IPS-20b (cell line): ENCODE measurements around the gene EAF1.
A peak's percentile ranks its signal among the peaks of the same experiment; 100 is the strongest.
"Not testable (repeated sequence)": the region's sequence is repeated elsewhere in the genome, so short reads cannot be mapped to it uniquely, and the experiment has no call there.

Experiments
- H3K27ac ChIP-seq: one replicate; pipeline ENCODE4 v1.5.1; 2013; ENCODE audit warnings: low read length
- H3K27me3 ChIP-seq: 2 replicates; pipeline ENCODE4 v1.6.1; 2013; ENCODE audit warnings: mild to moderate bottlenecking, low read length, inconsistent platforms; ENCODE audit not compliant: insufficient read depth
- H3K36me3 ChIP-seq: 2 replicates; pipeline ENCODE4 v1.6.1; 2013; ENCODE audit warnings: low read depth, mild to moderate bottlenecking, inconsistent platforms, low read length, moderate library complexity; ENCODE audit not compliant: insufficient read depth
- H3K4me1 ChIP-seq: 2 replicates; pipeline ENCODE4 v1.6.1; 2013; ENCODE audit warnings: mild to moderate bottlenecking, control low read depth, inconsistent platforms, low read length, moderate library complexity; ENCODE audit not compliant: insufficient read depth
- H3K4me3 ChIP-seq: 2 replicates; pipeline ENCODE4 v1.5.1; 2013; ENCODE audit warnings: mild to moderate bottlenecking, low read length, inconsistent platforms
- H3K9ac ChIP-seq: 2 replicates; pipeline ENCODE4 v1.6.1; 2013; ENCODE audit warnings: low read depth, mild to moderate bottlenecking, inconsistent platforms, low read length, moderate library complexity
- H3K9me3 ChIP-seq: 2 replicates; pipeline ENCODE4 v1.6.1; 2013; ENCODE audit warnings: mild to moderate bottlenecking, low read depth, low read length, inconsistent platforms; ENCODE audit not compliant: insufficient read depth

The EAF1 gene

GRCh38 chr3:15427182-15427880 is at the start of gene EAF1, which contains the start of gene METTL6:
EAF1 (plus strand) TSS chr3:15427598; CDS start chr3:15427780, 182 bp downstream.
METTL6 (minus strand) TSS chr3:15427544; CDS start chr3:15426511, 1,033 bp downstream.
- H3K27ac ChIP-seq = peak within 1 kb of the TSS; percentile 75
- peak within 1 kb of the TSS; percentile 97 for H3K4me3 ChIP-seq
- H3K9ac ChIP-seq = peak within 1 kb of the TSS; percentile 94
- no peaks in the 10 kb centered on the region for H3K27me3 ChIP-seq
- H3K36me3 ChIP-seq = peaks cover 54% of the 10 kb centered on the region
- H3K4me1 ChIP-seq = peaks cover 3% of the 10 kb centered on the region; the same call in 1 of the 2 replicates
- no peaks in the 10 kb centered on the region for H3K9me3 ChIP-seq

- Histone ChIP-seq H3K9ac (peak overlapping the region; percentile 18; the same call in 1 of the 2 replicates), H3K4me3 (peak overlapping the region; percentile 49; the same call in 1 of the 2 replicates), H3K27me3 (no peaks in the 10 kb centered on the region), H3K9me3 (no peaks in the 10 kb centered on the region), H3K4me1 (no peaks in the 10 kb centered on the region), H3K27ac (peak overlapping the region; percentile 19), H3K36me3 (no peaks in the 10 kb centered on the region)
These were observed 49.2 kb upstream of the EAF1 start for GRCh38 chr3:15377961-15378791.

GRCh38 chr3:15380980-15381890 is 46.2 kb upstream of the EAF1 start:
- H3K36me3 ChIP-seq = no peaks in the 10 kb centered on the region
- H3K27me3 ChIP-seq = no peaks in the 10 kb centered on the region
- no peak overlapping the region for H3K27ac ChIP-seq
- H3K9ac ChIP-seq = no peak overlapping the region
- H3K4me3 ChIP-seq = no peak overlapping the region
- no peaks in the 10 kb centered on the region for H3K4me1 ChIP-seq
- no peaks in the 10 kb centered on the region for H3K9me3 ChIP-seq

GRCh38 chr3:15382405-15382923 is 44.9 kb upstream of the EAF1 start:
- H3K4me3 ChIP-seq = no peak overlapping the region
- H3K9me3 ChIP-seq = no peaks in the 10 kb centered on the region
- H3K9ac ChIP-seq = no peak overlapping the region
- no peaks in the 10 kb centered on the region for H3K4me1 ChIP-seq
- H3K27me3 ChIP-seq = no peaks in the 10 kb centered on the region
- H3K36me3 ChIP-seq = no peaks in the 10 kb centered on the region
- no peak overlapping the region for H3K27ac ChIP-seq

- Histone ChIP-seq H3K9ac (no peak overlapping the region), H3K4me1 (no peaks in the 10 kb centered on the region), H3K9me3 (no peaks in the 10 kb centered on the region), H3K36me3 (no peaks in the 10 kb centered on the region), H3K27me3 (no peaks in the 10 kb centered on the region), H3K27ac (no peak overlapping the region), H3K4me3 (no peak overlapping the region)
These were observed 42.7 kb upstream of the EAF1 start for GRCh38 chr3:15384510-15385237.

- H3K27ac ChIP-seq, H3K4me3 ChIP-seq, H3K4me1 ChIP-seq: not testable (repeated sequence)
These were observed 42.1 kb upstream of the EAF1 start for GRCh38 chr3:15385238-15385695.

GRCh38 chr3:15385901-15386653 is 41.3 kb upstream of the EAF1 start:
- Histone ChIP-seq H3K27ac (no peak overlapping the region), H3K4me3 (no peak overlapping the region), H3K9ac (no peak overlapping the region), H3K9me3 (no peaks in the 10 kb centered on the region), H3K4me1 (no peaks in the 10 kb centered on the region), H3K36me3 (no peaks in the 10 kb centered on the region), H3K27me3 (no peaks in the 10 kb centered on the region)

More at GRCh38 chr3:15385238-15385695, 42.1 kb upstream of the EAF1 start:
- not testable (repeated sequence) for H3K27me3 ChIP-seq, H3K9ac ChIP-seq, H3K9me3 ChIP-seq, H3K36me3 ChIP-seq

GRCh38 chr3:15386654-15386955 is 40.8 kb upstream of the EAF1 start:
- H3K4me3 ChIP-seq, H3K9ac ChIP-seq, H3K27me3 ChIP-seq, H3K27ac ChIP-seq, H3K4me1 ChIP-seq, H3K36me3 ChIP-seq, H3K9me3 ChIP-seq: not testable (repeated sequence)

- H3K27me3 ChIP-seq = no peaks in the 10 kb centered on the region
- no peaks in the 10 kb centered on the region for H3K4me1 ChIP-seq
- H3K4me3 ChIP-seq = no peak overlapping the region
- no peak overlapping the region for H3K9ac ChIP-seq
- no peaks in the 10 kb centered on the region for H3K36me3 ChIP-seq
- H3K9me3 ChIP-seq = no peaks in the 10 kb centered on the region
- H3K27ac ChIP-seq = no peak overlapping the region
These were observed 40.2 kb upstream of the EAF1 start for GRCh38 chr3:15387171-15387581.

- no peaks in the 10 kb centered on the region for H3K36me3 ChIP-seq
- H3K9me3 ChIP-seq = no peaks in the 10 kb centered on the region
- H3K9ac ChIP-seq = no peak overlapping the region
- H3K27ac ChIP-seq = no peak overlapping the region
- H3K4me1 ChIP-seq = no peaks in the 10 kb centered on the region
- H3K27me3 ChIP-seq = no peaks in the 10 kb centered on the region
- no peak overlapping the region for H3K4me3 ChIP-seq
These were observed 39.7 kb upstream of the EAF1 start for GRCh38 chr3:15387735-15388134.
